CD1c-positive myeloid dendritic cell (primary cell): ENCODE measurements around the gene TYRP1.
"Not testable (repeated sequence)": the region's sequence is repeated elsewhere in the genome, so short reads cannot be mapped to it uniquely, and the experiment has no call there.

Experiments used
- DNase-seq: peaks from one replicate; pipeline ENCODE4 v3.0.0-alpha.2; 2016; ENCODE audit errors: extremely low spot score

TYRP1 gene, protein sequence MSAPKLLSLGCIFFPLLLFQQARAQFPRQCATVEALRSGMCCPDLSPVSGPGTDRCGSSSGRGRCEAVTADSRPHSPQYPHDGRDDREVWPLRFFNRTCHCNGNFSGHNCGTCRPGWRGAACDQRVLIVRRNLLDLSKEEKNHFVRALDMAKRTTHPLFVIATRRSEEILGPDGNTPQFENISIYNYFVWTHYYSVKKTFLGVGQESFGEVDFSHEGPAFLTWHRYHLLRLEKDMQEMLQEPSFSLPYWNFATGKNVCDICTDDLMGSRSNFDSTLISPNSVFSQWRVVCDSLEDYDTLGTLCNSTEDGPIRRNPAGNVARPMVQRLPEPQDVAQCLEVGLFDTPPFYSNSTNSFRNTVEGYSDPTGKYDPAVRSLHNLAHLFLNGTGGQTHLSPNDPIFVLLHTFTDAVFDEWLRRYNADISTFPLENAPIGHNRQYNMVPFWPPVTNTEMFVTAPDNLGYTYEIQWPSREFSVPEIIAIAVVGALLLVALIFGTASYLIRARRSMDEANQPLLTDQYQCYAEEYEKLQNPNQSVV

DNA sequence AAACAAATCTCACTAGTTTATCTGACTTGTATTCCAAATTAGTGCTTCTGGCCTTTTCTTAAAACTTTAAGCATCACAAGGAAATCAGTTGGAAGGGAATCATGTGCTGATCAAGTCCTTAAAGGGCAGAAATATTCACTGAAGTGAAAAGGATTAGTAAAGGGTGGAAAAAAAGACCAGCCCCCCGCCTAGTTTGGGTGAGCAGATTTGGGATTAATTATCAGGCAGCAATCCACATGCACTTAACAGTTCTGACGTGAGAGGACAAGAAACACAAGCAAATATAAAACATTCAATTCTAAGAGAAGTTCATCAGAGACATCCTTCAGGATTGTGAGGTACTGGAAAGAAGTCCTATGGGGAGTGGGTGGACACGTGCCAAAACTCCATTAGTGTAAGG lies at the start of gene TYRP1:
Gene TYRP1 (plus strand): TSS at position 245 of the 400 bp plus-strand sequence. CDS start 612 bp downstream, outside the sequence.
- DNase-seq, result no peak

DNA sequence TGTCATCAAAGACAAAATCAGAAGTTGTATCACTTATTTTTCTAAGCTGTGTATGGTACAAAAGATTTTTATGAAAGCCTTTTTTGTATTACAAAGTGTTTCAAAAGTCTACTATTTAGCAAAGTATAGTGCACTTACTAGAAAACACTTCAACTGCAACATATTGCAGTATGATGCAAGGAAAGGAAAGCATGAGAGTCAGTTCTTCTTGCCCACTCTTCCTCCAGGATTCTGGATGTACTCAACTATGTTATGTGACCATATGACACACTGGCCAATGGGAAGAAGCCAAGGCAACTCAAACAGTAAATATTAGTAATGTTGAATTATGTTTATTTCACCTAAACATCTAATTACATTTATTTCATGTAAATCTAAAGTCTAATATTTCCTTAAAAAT lies 49.5 kb upstream of the TYRP1 start:
- DNase-seq, result no peak

DNA sequence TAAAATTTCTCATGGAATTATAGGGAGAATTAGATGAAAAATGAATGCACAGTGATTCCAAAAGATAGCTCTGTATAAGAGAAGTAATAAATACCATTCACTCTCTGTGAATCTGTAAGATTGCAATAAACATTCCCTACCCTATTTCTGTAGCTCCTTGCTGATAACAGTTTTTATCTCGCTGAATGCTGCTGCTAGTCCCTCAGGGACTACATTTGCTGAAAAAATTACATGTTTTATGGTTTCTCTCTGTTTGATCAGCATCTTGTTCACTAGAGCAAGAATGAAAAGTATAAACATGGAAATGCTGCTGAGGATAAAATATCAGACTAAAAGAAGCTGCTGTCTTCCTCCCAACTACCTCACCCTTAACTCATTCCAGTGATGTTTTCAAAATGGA lies 44.3 kb upstream of the TYRP1 start:
- DNase-seq, result no peak

DNA sequence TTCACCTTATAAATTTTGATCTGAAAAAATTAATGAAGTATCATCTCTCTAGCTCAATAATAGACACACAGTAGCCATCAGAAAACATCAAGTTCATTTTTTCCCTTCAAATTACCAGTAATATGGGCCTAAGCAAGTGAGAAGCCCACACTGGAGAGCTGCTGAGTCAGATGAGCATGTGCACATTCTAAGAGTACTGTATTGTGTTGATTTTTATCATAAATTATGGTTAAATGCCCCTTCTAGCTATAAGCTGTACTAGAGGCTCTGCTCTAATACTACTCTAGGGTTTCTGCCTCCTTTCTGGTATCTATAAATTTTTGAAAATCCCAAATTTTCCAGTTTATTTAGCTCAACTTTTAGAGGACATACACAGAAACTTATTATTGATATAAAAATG lies 42.1 kb upstream of the TYRP1 start:
- DNase-seq, result no peak

DNA sequence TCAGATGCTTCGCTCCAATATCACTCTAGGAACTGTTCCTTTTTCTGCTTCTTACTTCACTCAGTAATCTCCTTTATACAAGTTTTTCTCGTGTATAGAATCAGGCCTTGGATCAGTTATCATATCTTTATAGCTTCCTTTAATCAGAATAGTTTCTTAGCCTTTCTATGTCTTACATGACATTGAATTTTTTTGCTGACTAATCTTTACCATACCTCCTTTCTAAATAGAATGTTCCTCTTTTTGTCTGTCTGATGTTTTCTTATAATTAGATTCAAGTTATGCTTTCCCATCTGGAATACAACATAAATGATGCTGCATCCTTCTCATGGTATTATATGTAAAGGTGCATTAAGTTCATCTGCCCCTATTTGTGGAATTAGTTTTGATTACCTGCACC lies 40.2 kb upstream of the TYRP1 start:
- no peak for DNase-seq

DNA sequence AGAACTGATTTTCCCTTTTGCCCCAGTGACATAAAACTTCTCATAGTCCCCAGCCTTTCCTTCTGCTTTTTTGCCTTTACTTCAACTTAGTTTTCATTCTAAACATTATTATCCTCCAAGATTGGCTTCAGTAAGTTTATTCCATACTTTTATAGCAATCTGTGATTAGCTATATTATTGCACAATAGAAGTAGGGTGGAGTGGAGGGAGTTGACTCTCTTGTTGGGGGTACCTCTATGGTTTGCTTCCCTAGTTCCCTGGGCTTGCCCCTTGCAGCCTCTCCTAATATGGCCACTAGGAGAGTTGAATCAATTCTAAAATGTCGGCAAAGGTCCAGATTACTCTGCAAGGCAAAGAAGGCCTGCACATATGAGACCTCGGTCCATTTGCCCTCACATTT lies 36.4 kb upstream of the TYRP1 start:
- DNase-seq, result no peak

DNA sequence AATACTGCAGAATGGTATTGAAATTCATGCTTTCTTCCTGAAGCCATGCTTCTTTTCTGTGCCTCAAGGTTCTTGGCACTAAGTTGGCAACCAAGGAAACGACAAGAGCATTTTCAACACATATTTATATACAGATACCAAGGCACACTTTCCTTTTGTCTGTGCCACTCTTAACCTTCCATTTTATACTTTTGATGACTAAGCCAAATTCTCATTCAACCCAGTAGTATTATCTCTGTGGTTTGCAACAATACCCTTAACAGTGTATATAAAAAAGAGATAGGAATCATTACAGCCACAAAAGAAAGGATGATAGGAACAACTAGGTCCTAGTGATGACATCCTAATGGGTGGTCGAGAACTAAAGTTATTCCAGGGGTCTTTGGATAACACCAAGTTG lies 36.0 kb upstream of the TYRP1 start:
- DNase-seq, result no peak

DNA sequence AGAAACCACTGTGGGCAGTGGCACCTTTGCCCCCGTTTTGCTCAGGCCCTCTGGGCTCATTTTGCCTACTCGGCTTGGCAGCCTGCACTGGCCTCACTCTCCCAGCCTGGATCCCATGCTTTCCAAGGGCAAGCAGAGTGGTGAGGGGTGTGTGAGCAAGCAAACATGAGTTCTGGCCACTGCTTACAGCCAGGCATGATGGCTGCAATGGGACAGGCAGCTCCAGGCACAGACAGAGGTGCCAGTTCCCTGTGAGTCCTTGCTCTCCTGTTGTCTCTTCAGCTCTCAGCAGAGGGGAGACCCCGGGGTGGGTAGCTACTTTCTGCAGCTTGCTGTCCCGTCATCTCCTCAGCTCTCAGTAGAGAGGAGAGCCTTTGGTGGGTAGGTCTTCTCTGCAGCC lies 35.2 kb upstream of the TYRP1 start:
- no peak for DNase-seq

DNA sequence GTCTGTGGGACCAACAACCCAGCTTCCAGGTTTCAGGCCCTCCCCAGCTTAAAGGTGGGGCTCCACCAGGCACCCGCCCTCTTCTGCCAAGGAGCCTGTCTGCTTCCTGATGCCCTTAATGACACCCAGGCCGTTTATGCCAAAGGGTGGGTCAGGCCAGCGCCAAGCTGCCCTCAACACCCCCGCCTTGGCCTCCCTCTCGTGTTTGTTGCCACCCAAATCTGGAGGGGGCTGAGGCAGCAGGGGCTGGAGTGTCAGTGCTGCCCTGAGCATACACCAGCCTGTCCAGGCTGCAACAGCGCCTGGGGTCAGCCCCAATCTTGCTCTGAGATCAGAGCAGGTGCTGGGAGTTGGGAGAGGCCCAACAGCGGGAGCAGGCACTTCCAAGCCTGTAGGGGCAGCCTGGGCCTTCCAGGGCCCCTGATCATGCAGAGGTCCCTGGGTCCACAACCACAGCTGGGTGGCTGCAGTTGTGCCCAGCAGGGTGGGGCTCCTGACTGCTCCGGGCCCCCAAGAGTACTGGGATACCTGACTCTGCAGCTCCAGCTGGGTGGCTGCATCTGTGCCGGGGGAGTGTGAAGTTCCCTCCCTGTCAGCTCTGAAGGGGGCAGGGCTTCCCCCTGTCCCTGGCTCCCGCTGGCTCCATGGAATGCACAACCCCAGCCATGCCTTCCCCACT lies 34.5 kb upstream of the TYRP1 start:
- no peak for DNase-seq

DNA sequence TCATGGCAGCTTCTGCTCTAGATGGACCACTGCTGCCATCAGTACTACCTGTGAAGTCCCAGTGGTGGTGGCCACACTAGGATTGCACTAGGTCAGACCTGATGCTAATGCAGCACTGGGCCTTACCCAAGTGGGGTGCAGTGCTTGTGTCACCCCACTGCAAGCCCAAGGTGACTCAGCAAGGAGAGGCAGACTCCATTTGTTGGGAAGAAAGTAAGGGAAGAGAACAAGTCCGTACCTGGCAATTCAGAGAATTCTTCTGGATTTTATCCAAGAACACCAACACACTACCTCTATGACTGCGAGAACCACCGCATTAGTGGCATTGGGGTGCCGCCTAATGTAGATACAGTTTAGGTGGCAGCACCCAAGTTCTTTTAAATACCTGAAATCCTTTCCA lies 34.0 kb upstream of the TYRP1 start:
- no peak for DNase-seq

DNA sequence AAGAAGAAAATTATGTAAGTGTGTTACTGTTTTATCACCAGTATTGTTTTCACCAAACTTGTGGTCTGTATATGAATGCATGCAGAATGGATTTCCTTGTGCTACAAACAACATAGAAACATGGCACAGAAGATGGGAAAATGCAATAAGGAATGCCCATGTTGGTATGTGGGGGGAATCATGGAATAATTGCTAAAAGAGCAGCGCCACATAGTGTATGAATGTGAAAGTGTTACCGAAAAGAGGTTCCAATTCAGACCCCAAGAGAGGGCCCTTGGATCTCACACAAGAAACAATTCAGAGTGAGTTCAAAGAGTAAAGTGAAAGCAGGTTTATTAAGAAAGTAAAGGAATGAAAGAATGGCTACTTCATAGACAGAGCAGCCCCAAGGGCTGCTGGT lies 26.4 kb upstream of the TYRP1 start:
- no peak for DNase-seq

DNA sequence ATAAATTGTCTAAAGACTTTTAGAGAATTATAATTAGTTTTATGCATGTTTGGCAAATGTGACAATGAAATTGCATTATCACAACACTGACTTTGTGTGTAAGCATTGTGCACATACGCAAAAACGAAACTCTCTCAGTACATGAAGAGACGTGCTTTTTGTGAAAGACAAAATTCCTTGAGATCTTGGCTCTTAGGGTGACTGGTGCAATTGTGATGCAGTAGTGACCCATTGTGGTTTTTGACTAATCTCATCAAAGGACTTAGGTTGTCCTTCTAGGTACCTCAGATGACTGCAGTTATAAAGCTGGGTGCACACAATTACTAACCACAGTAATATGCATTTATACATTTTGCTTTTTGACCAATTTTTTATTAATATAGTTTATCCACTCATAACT lies 25.3 kb upstream of the TYRP1 start:
- no peak for DNase-seq

DNA sequence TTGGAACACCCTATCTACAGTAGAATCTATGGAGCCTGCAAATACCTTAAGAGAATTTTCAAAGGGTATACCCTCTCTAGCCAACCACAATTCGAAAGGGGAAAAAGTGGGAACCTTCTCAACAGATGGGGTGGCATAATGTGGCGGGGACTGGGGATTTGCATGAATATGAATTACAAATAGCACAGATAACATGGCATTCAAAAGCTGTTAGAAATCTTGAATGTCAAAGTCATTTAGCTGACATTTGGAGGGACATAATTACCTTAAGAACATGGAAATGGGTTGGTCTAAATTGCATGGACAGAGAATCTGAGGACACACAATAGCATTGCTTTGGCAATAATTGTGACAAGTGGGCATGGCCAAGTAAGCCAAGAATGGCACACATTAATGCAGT lies 23.2 kb upstream of the TYRP1 start:
- no peak for DNase-seq

DNA sequence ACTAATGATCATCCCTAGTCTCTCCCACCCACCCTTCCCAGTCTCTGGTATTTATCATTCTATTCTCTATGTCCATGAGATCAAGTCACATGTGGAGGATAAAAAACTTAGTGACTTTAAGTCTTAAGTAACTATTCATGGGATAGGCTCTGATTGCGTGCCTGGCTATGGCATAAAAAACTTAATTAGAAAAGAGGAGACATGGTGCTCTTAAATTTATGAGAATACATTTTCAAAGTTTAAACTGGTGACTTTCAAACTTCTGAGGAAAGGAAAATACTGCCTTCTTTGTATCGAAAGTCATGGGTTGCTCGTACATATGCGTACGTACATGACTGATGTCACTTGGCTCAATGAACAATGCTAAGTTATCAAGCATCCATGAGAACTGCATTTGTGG lies 18.2 kb upstream of the TYRP1 start:
- no peak for DNase-seq

DNA sequence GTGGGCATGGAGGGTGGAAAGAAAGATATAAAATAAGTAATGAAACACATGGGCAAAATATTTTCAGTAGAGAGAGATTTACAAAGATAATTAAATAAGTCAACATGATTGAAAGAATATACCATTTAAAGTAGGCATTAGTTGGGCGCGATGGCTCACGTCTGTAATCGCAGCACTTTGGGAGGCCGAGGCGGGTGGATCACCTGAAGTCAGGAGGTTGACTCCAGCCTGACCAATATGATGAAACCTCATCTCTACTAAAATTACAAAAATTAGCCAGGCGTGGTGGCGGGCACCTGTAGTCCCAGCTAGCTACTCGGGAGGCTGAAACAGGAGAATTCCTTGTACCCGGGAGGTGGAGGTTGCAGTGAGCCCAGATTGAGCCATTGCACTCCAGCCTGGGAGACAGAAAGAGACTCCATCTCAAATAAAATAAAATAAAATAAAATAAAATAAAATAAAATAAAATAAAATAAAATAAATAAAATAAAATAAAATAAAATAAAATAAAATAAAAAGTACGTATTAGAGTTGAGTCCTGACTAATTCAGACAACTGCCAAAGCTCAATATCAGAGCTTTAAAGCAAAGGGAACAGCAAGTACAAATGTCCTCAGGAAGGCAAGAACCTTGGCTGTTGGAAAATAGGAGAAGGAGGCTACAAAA lies 15.6 kb upstream of the TYRP1 start:
- not testable (repeated sequence) for DNase-seq

DNA sequence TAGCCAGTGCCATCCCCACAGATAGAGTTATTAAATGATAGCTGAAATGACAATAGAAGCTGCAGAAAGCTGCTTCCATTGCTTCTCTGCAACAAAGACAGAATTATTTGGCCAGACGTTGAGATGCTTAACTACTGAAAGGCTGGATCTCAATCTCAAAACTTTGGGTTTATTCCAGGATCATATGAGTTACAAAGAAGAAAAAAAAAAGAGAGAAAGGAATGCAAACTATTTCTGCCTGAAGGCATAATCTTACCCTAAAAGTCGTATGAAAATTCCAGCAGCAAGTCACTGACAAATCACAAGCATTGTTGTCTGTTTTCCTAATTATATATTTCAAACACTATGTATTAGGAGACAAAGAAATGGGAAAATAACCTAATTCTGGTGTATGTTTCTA lies 12.8 kb upstream of the TYRP1 start:
- no peak for DNase-seq

DNA sequence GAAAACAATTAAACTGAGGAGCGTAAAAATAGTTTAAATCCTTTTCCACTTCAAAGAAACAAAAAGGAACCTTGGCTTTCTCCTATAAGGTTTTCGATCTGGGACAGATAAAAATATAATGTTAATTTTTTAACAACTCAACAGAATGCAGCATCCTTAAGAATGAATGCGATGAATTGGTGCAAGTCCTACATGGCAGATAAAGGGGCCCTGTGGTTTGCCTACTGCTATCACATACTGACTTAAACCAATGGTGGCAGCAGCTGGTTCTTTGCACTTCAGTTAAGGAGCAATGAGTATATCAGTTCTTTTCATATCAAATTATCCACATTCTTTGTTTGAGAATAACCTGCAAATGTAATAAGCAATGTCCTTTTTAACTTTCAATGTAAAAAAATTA lies 12.4 kb upstream of the TYRP1 start:
- no peak for DNase-seq

DNA sequence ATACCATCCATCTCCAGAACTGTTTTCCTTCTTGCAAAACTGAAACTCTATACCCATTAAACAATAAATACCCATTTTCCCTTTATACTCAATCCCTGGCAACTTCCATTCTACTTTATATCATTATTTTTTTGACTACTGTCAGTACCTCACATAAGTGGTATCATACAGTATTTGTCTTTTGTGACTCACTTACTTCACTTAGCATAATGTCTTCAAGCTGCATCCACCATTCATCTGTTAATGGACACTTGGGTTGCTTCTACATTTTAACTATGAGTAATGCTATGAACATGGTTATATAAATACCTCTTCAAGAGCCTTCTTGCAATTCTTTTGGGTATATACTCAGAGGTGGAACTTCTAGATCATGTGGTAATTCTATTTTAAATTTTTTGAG lies 11.6 kb upstream of the TYRP1 start:
- DNase-seq, result no peak

DNA sequence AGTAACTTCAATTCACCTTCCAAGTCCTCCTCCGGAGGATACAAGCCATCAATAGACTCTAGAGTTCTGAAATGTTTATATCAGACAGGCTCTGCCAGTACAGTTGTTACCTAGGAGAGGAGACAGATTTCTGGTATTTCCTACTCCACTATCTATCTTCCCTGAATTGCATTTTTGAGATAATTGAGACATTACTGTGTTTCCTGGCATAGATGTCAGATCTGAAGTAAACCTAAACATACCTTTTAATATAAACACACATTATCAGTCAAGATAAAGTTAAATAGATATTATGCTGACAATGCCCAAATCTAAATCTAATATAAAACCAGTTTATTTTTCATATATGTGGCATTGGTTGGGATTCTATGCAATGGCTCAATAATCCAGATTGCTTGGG lies 8.2 kb upstream of the TYRP1 start:
- no peak for DNase-seq

DNA sequence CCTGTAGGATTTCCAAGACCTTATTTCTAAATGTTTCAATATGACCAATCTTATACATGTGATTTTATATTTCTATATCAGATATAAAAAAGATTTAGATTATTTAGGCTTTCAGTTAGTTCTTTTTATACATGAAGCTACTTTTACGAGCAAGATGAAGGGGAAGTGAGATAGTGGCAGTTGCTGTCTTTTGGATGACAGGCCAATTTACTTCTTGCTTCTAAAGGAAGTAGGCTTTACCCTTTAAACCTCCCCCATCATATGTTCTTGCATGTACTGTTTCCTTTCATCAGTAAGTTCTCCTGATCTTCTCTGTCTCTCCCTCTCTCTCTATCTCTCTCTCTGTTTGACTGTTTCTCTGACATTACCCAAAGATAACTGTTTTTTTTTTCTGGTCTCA lies 4.0 kb upstream of the TYRP1 start:
- DNase-seq, result no peak

DNA sequence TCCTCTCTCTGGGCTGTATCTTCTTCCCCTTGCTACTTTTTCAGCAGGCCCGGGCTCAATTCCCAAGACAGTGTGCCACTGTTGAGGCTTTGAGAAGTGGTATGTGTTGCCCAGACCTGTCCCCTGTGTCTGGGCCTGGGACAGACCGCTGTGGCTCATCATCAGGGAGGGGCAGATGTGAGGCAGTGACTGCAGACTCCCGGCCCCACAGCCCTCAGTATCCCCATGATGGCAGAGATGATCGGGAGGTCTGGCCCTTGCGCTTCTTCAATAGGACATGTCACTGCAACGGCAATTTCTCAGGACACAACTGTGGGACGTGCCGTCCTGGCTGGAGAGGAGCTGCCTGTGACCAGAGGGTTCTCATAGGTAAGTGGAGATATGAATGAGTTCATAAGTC lies 828 bp downstream of the TYRP1 start:
- no peak for DNase-seq

DNA sequence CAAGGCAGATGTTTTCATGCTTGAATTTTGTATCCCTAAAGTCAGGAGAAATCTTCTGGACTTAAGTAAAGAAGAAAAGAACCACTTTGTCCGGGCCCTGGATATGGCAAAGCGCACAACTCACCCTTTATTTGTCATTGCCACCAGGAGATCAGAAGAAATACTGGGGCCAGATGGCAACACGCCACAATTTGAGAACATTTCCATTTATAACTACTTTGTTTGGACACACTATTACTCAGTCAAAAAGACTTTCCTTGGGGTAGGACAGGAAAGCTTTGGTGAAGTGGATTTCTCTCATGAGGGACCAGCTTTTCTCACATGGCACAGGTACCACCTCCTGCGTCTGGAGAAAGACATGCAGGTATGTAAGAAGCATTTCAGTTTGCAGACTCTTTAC lies 2.3 kb downstream of the TYRP1 start:
- no peak for DNase-seq
